HUES64 (cell line): ENCODE results near the gene COG4.
A peak's percentile ranks its signal among the peaks of the same experiment; 100 is the strongest.

Source experiments
- H3K27ac ChIP-seq: 2 replicates; pipeline ENCODE4 v1.7.0; 2013; ENCODE audit warnings: low read depth, low read length, inconsistent platforms
- H3K27me3 ChIP-seq: 2 replicates; pipeline ENCODE4 v1.6.1; 2013; ENCODE audit warnings: mild to moderate bottlenecking, low read length; ENCODE audit not compliant: insufficient read depth
- H3K36me3 ChIP-seq: 2 replicates; pipeline ENCODE4 v1.6.1; 2013; ENCODE audit warnings: mild to moderate bottlenecking, low read length; ENCODE audit not compliant: insufficient read depth
- H3K4me1 ChIP-seq: 2 replicates; pipeline ENCODE4 v1.6.1; 2013; ENCODE audit warnings: mild to moderate bottlenecking, low read length, moderate library complexity; ENCODE audit not compliant: insufficient read depth
- H3K4me3 ChIP-seq: 2 replicates; pipeline ENCODE4 v1.5.1; 2013; ENCODE audit warnings: mild to moderate bottlenecking, low read length, moderate library complexity
- H3K9ac ChIP-seq: 2 replicates; pipeline ENCODE4 v1.6.1; 2013; ENCODE audit warnings: mild to moderate bottlenecking, low read depth, low read length
- H3K9me3 ChIP-seq: 2 replicates; pipeline ENCODE4 v1.6.1; 2013; ENCODE audit warnings: low read depth, low read length; ENCODE audit not compliant: insufficient read depth
- WGBS: fragments of 150-250, 120-280 bp; methylation state at CpG from one replicate; pipeline ENCODE4 v1.1.7; 2013; ENCODE audit warnings: missing lambda C conversion rate; 5-methylcytosine and 5-hydroxymethylcytosine counted together

COG4 gene

GRCh38 chr16:70468776-70469525 is 54.4 kb downstream of the COG4 start:
- H3K9me3 ChIP-seq = no peaks in the 10 kb centered on the region
- H3K27me3 ChIP-seq = no peaks in the 10 kb centered on the region
- H3K36me3 ChIP-seq = no peaks in the 10 kb centered on the region
- WGBS = 93% methylated on average over 16 of the region's 16 CpGs
- no peaks in the 10 kb centered on the region for H3K4me1 ChIP-seq
- H3K4me3 ChIP-seq = no peak overlapping the region
- no peak overlapping the region for H3K9ac ChIP-seq
- H3K27ac ChIP-seq = no peak overlapping the region

- Histone ChIP-seq H3K4me3 (no peak overlapping the region), H3K9me3 (no peaks in the 10 kb centered on the region), H3K9ac (no peak overlapping the region), H3K36me3 (no peaks in the 10 kb centered on the region), H3K27me3 (no peaks in the 10 kb centered on the region), H3K27ac (no peak overlapping the region), H3K4me1 (no peaks in the 10 kb centered on the region)
- 95% methylated on average over 8 of the region's 8 CpGs for WGBS
Observed at GRCh38 chr16:70467608-70468007, 55.7 kb downstream of the COG4 start.

GRCh38 chr16:70467113-70467512 is 56.2 kb downstream of the COG4 start:
- H3K9ac ChIP-seq = no peak overlapping the region
- no peaks in the 10 kb centered on the region for H3K36me3 ChIP-seq
- H3K9me3 ChIP-seq = no peaks in the 10 kb centered on the region
- 92% methylated on average over 11 of the region's 11 CpGs for WGBS
- no peak overlapping the region for H3K27ac ChIP-seq
- H3K4me1 ChIP-seq = no peaks in the 10 kb centered on the region
- H3K4me3 ChIP-seq = no peak overlapping the region
- H3K27me3 ChIP-seq = no peaks in the 10 kb centered on the region

- no peak overlapping the region for H3K9ac ChIP-seq
- 97% methylated on average over 7 of the region's 7 CpGs for WGBS
- no peaks in the 10 kb centered on the region for H3K36me3 ChIP-seq
- no peak overlapping the region for H3K27ac ChIP-seq
- no peak overlapping the region for H3K4me3 ChIP-seq
- no peaks in the 10 kb centered on the region for H3K4me1 ChIP-seq
- no peaks in the 10 kb centered on the region for H3K9me3 ChIP-seq
- no peaks in the 10 kb centered on the region for H3K27me3 ChIP-seq
Observed at GRCh38 chr16:70466805-70467076, 56.6 kb downstream of the COG4 start.

GRCh38 chr16:70465999-70466804 is 57.2 kb downstream of the COG4 start:
- H3K27ac ChIP-seq = no peak overlapping the region
- H3K4me1 ChIP-seq = no peaks in the 10 kb centered on the region
- H3K4me3 ChIP-seq = no peak overlapping the region
- WGBS = 95% methylated on average over 13 of the region's 13 CpGs
- no peaks in the 10 kb centered on the region for H3K9me3 ChIP-seq
- H3K36me3 ChIP-seq = no peaks in the 10 kb centered on the region
- no peaks in the 10 kb centered on the region for H3K27me3 ChIP-seq
- H3K9ac ChIP-seq = no peak overlapping the region

- no peak overlapping the region for H3K27ac ChIP-seq
- WGBS = 94% methylated on average over 2 of the region's 2 CpGs
- no peak overlapping the region for H3K9ac ChIP-seq
- H3K27me3 ChIP-seq = no peaks in the 10 kb centered on the region
- no peaks in the 10 kb centered on the region for H3K36me3 ChIP-seq
- H3K4me3 ChIP-seq = no peak overlapping the region
- no peaks in the 10 kb centered on the region for H3K4me1 ChIP-seq
- H3K9me3 ChIP-seq = no peaks in the 10 kb centered on the region
Observed at GRCh38 chr16:70463235-70463634, 60.1 kb downstream of the COG4 start.

GRCh38 chr16:70460737-70461261 is 62.6 kb downstream of the COG4 start:
- WGBS = 72% methylated on average over 8 of the region's 8 CpGs
- no peak overlapping the region for H3K9ac ChIP-seq
- no peak overlapping the region for H3K27ac ChIP-seq
- H3K9me3 ChIP-seq = no peaks in the 10 kb centered on the region
- H3K4me3 ChIP-seq = no peak overlapping the region
- no peaks in the 10 kb centered on the region for H3K27me3 ChIP-seq
- no peaks in the 10 kb centered on the region for H3K4me1 ChIP-seq
- H3K36me3 ChIP-seq = no peaks in the 10 kb centered on the region

GRCh38 chr16:70457446-70458166 is 65.7 kb downstream of the COG4 start:
- Histone ChIP-seq H3K4me3 (no peak overlapping the region), H3K36me3 (no peaks in the 10 kb centered on the region), H3K9ac (no peak overlapping the region), H3K27ac (no peak overlapping the region), H3K27me3 (no peaks in the 10 kb centered on the region), H3K9me3 (no peaks in the 10 kb centered on the region), H3K4me1 (no peaks in the 10 kb centered on the region)
- 85% methylated on average over 5 of the region's 5 CpGs for WGBS

GRCh38 chr16:70455910-70456309 is 67.4 kb downstream of the COG4 start:
- Histone ChIP-seq H3K36me3 (no peaks in the 10 kb centered on the region), H3K9me3 (no peaks in the 10 kb centered on the region), H3K27me3 (no peaks in the 10 kb centered on the region), H3K9ac (no peak overlapping the region), H3K27ac (no peak overlapping the region), H3K4me3 (no peak overlapping the region), H3K4me1 (no peaks in the 10 kb centered on the region)
- WGBS = 97% methylated on average over 7 of the region's 7 CpGs

- H3K9me3 ChIP-seq = no peaks in the 10 kb centered on the region
- H3K4me3 ChIP-seq = peak within 1 kb of the TSS; percentile 84
- H3K27ac ChIP-seq = peak within 1 kb of the TSS; percentile 98
- H3K27me3 ChIP-seq = no peaks in the 10 kb centered on the region
- no peaks in the 10 kb centered on the region for H3K36me3 ChIP-seq
- peak within 1 kb of the TSS; percentile 98 for H3K9ac ChIP-seq
- no peaks in the 10 kb centered on the region for H3K4me1 ChIP-seq
- WGBS = under 1% methylated on average over 67 of the region's 67 CpGs
Observed at GRCh38 chr16:70454222-70455034, 68.9 kb downstream of the COG4 start, which contains the start of gene FCSK. FCSK (plus strand) TSS chr16:70454595; CDS start chr16:70463191, 8,596 bp downstream.
